ENCODE results near the gene MEMO1.

- TF ChIP-seq EP300 (IDR thresholded peaks at IDR 0.05): no peak
- no peak for TF ChIP-seq POLR2AphosphoS5 (IDR thresholded peaks at IDR 0.05)
These were observed 122.3 kb downstream of the MEMO1 start for GRCh38 chr2:31888550-31888949.
